HL-60 (cell line): ENCODE data around the gene CPT1B.

Experiments
- DNase-seq, 2 experiments: peaks; one replicate each; pipeline ENCODE4 v3.0.0-alpha.2; 2010 to 2020; ENCODE audit warnings: low read depth in 1 of 2, low spot score in 1 of 2
- H3K27ac ChIP-seq: fragments of 250-450 bp; sonication (Bioruptor Pico); replicated peaks from 2 replicates; pipeline ENCODE4 v1.5.1; 2020; ENCODE audit warnings: mild to moderate bottlenecking, moderate library complexity
- H3K27me3 ChIP-seq: fragments of 250-450 bp; sonication (Bioruptor Pico); 2 replicates; pipeline ENCODE4 v1.5.1; 2021; ENCODE audit warnings: mild to moderate bottlenecking, moderate library complexity; ENCODE audit not compliant: insufficient read depth, poor library complexity, severe bottlenecking
- H3K4me3 ChIP-seq: replicated peaks from 2 replicates; pipeline ENCODE4 v1.5.1; 2011; ENCODE audit warnings: mild to moderate bottlenecking, control low read depth, low read length; ENCODE audit not compliant: insufficient read depth
- CTCF ChIP-seq: IDR thresholded peaks from one replicate; pipeline ENCODE4 v1.5.1; 2011; ENCODE audit warnings: low read length, control low read depth, inconsistent platforms; ENCODE audit not compliant: insufficient read depth
- GABPA ChIP-seq: IDR thresholded peaks from 2 replicates; pipeline ENCODE4 v1.6.1; 2012; ENCODE audit warnings: low read depth
- POLR2AphosphoS5 ChIP-seq: IDR thresholded peaks from 2 replicates; pipeline ENCODE4 v1.6.1; 2012; ENCODE audit warnings: low read depth
- REST ChIP-seq: IDR thresholded peaks from 2 replicates; pipeline ENCODE4 v1.6.1; 2012; ENCODE audit warnings: low read depth; ENCODE audit not compliant: insufficient replicate concordance
- SPI1 ChIP-seq: IDR thresholded peaks from 2 replicates; pipeline ENCODE4 v1.6.1; 2012; ENCODE audit warnings: low read depth, mild to moderate bottlenecking, borderline replicate concordance

Gene CPT1B

GRCh38 chr22:50522806-50523438 is 55.3 kb downstream of the CPT1B start:
- TF ChIP-seq REST (no peak), POLR2AphosphoS5 (peak; percentile 13; the same call in 1 of the 2 replicates), SPI1 (no peak), GABPA (no peak), CTCF (no peak)
- Histone ChIP-seq H3K27me3 (no peaks in the 10 kb centered on the region), H3K27ac (no peak overlapping the region), H3K4me3 (no peak overlapping the region)
- no peak for DNase-seq

- no peak for DNase-seq
- H3K4me3 ChIP-seq = no peak overlapping the region
- no peak for TF ChIP-seq REST
- TF ChIP-seq GABPA = no peak
- no peak for TF ChIP-seq POLR2AphosphoS5
- TF ChIP-seq SPI1 = no peak
- TF ChIP-seq CTCF = no peak
- H3K27me3 ChIP-seq = no peaks in the 10 kb centered on the region
- no peak overlapping the region for H3K27ac ChIP-seq
Observed at GRCh38 chr22:50522208-50522805, 55.9 kb downstream of the CPT1B start.

- DNase-seq = no peak
- TF ChIP-seq GABPA (no peak), CTCF (no peak), POLR2AphosphoS5 (no peak)
- H3K4me3 ChIP-seq = no peak overlapping the region
- H3K27ac ChIP-seq = no peak overlapping the region
- no peaks in the 10 kb centered on the region for H3K27me3 ChIP-seq
Observed at GRCh38 chr22:50521710-50522109, 56.5 kb downstream of the CPT1B start.
